ENCODE measurements around the gene ABCB10.

ABCB10 gene

GRCh38 chr1:229557913-229558414, 543 bp downstream of the ABCB10 start:
- H3K4me1 Mint-ChIP-seq = peaks cover 25% of the 10 kb centered on the region
- peak overlapping the region; percentile 17 to 83 (median 80) for H3K27ac Mint-ChIP-seq
- H3K27me3 Mint-ChIP-seq (ENCODE audit: low read depth) = peaks cover 6% of the 10 kb centered on the region
- H3K4me3 Mint-ChIP-seq = peak overlapping the region; percentile 85 to 91 (median 90)
- no peaks in the 10 kb centered on the region for H3K36me3 Mint-ChIP-seq (ENCODE audit: low read depth)
- H3K9me3 Mint-ChIP-seq = no peaks in the 10 kb centered on the region
- TF ChIP-seq CTCF (IDR thresholded peaks at IDR 0.05; ENCODE audit: unreplicated experiment in 3 of 3) = no peak

- Mint-ChIP-seq H3K36me3 (ENCODE audit: low read depth) (no peaks in the 10 kb centered on the region), H3K4me3 (peak overlapping the region; percentile 85 to 91 (median 90)), H3K4me1 (peaks cover 25% of the 10 kb centered on the region), H3K9me3 (no peaks in the 10 kb centered on the region), H3K27ac (peak overlapping the region; percentile 17 to 83 (median 80)), H3K27me3 (ENCODE audit: low read depth) (peaks cover 6% of the 10 kb centered on the region)
- TF ChIP-seq CTCF (IDR thresholded peaks at IDR 0.05; ENCODE audit: unreplicated experiment in 3 of 3) = no peak
Observed at GRCh38 chr1:229557200-229557850, 1.2 kb downstream of the ABCB10 start.

GRCh38 chr1:229554886-229555621, 3.5 kb downstream of the ABCB10 start:
- TF ChIP-seq CTCF (IDR thresholded peaks at IDR 0.05; ENCODE audit: unreplicated experiment in 3 of 3) = no peak
- Mint-ChIP-seq H3K27ac (no peak overlapping the region), H3K4me1 (peaks cover 25% of the 10 kb centered on the region), H3K9me3 (no peaks in the 10 kb centered on the region), H3K4me3 (peak overlapping the region; percentile 29 to 71 (median 47)), H3K27me3 (ENCODE audit: low read depth) (peaks cover 6% of the 10 kb centered on the region), H3K36me3 (ENCODE audit: low read depth) (no peaks in the 10 kb centered on the region)

- Mint-ChIP-seq H3K4me1 (peaks cover 25% of the 10 kb centered on the region), H3K4me3 (peak overlapping the region in 1 of 3 experiments; percentile 43), H3K27ac (no peak overlapping the region), H3K36me3 (ENCODE audit: low read depth) (peaks cover 3% of the 10 kb centered on the region), H3K9me3 (no peaks in the 10 kb centered on the region), H3K27me3 (ENCODE audit: low read depth) (no peaks in the 10 kb centered on the region)
- TF ChIP-seq CTCF (IDR thresholded peaks at IDR 0.05; ENCODE audit: unreplicated experiment in 3 of 3) = no peak
Observed at GRCh38 chr1:229553621-229554130, 4.8 kb downstream of the ABCB10 start.

GRCh38 chr1:229552732-229553131, 5.8 kb downstream of the ABCB10 start:
- Mint-ChIP-seq H3K4me3 (no peak overlapping the region), H3K27ac (no peak overlapping the region), H3K4me1 (peaks cover 25% of the 10 kb centered on the region), H3K9me3 (no peaks in the 10 kb centered on the region), H3K36me3 (ENCODE audit: low read depth) (peaks cover 7% of the 10 kb centered on the region), H3K27me3 (ENCODE audit: low read depth) (no peaks in the 10 kb centered on the region)
- no peak for TF ChIP-seq CTCF (IDR thresholded peaks at IDR 0.05; ENCODE audit: unreplicated experiment in 3 of 3)

Measured in nephron (organoid).